HG03066 (cell line): ENCODE measurements around the gene KHK.

Source experiments
- ATAC-seq: cut with Tn5 transposase; IDR thresholded peaks from one replicate; pipeline ENCODE4 v1.9.1; 2021; ENCODE audit warnings: low read depth; ENCODE audit not compliant: unreplicated experiment

KHK gene

GRCh38 chr2:27125104-27125503 is 38.5 kb downstream of the KHK start:
- ATAC-seq, result no peak

GRCh38 chr2:27126252-27126710 is 39.7 kb downstream of the KHK start:
- no peak for ATAC-seq

GRCh38 chr2:27127883-27128667 is 41.5 kb downstream of the KHK start:
- no peak for ATAC-seq

DNA sequence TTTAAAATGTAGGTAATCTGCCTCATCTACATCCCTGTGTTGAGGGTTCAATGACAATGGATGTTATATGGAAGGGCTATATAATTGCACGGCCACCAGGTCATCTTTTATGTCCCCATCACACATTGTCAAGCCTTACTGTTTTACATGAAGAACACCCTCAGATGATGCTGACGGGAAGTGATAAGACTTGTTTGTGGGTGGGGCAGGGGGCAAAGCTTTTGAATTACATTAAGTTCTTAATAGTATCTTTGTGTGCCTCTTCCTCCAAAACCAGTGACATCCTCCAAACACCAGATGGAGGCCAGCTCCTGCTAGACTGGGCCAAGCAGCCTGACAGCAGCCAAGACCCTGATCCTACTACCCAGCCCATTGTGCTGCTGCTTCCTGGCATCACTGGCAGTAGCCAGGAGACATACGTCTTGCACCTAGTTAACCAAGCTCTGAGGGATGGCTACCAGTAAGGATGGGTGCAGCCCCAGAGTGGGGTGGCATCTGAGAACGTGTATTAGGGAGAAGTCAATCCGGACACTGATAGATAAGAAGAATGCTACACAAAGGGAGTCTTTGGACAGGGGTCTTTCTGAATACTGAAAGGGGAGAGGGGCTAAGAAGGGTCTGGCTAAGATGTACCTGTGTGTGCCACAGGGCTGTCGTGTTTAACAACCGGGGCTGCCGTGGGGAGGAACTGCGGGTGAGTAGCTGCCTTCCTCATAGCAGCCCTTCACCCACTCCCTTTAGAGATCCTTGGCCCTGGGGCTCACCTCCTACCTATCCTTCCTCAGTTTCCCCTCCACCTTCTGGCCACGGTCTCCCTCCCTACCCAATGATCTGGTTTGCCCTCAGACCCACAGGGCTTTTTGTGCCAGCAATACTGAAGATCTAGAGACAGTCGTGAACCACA is 42.3 kb downstream of the KHK start:
- no peak for ATAC-seq

GRCh38 chr2:27130396-27130795 is 43.8 kb downstream of the KHK start:
- no peak for ATAC-seq

DNA sequence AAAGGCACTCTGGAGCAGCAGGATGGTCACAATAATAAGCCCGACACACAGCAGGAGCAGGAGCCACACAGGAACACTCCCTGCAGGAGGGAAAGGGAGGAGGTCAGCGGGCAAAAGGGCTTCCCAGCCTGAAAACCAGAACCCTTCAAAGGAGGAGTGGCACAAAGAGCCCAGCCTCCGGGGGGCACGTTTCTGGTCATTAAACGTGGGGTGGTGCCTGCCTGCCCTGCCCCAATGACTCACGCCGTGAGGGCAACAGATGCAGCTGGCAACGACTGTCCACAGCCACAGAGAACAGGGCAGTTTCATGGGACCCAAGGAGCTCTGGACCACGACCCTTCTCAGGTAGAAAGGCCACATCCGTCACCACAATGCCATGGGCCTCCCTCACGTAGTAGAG is 44.9 kb downstream of the KHK start:
- no peak for ATAC-seq

GRCh38 chr2:27133195-27133875 is 46.8 kb downstream of the KHK start:
- no peak for ATAC-seq

- peak; percentile 82 for ATAC-seq
Measured at GRCh38 chr2:27133905-27134780, 47.6 kb downstream of the KHK start, which contains the start of gene PREB. TSS of gene PREB (minus strand) at chr2:27134636. CDS start at chr2:27134421, 215 bp downstream.

DNA sequence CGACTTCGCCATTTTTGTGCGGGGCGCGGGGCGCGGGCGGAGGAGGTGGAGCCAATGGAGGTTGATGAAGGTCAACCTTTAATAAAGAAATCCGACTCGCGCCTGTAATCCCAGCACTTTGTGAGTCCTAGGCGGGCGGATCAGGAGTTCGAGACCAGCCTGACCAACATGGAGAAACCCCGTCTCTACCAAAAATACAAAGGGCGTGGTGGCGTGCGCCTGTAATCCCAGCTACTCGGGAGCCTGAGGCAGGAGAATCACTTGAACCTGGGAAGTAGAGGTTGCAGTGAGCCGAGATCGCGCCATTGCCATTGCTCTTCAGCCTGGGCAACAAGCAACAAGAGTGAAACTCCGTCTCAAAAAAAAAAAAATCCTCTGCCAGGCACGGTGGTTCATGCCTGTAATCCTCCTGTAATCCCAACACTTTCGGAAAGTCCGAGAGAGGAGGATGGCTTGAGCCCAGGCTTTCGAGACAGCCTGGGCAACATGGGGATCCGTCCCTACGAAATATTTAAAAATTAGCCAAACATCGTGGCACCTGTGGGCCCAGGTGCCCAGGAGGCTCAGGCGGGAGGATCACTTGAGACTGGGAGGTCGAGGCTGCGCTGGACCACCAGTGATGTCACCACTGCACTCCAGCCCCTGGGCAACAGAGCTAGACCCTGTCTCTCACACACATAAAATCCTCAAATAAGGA is 48.4 kb downstream of the KHK start:
- no peak for ATAC-seq

DNA sequence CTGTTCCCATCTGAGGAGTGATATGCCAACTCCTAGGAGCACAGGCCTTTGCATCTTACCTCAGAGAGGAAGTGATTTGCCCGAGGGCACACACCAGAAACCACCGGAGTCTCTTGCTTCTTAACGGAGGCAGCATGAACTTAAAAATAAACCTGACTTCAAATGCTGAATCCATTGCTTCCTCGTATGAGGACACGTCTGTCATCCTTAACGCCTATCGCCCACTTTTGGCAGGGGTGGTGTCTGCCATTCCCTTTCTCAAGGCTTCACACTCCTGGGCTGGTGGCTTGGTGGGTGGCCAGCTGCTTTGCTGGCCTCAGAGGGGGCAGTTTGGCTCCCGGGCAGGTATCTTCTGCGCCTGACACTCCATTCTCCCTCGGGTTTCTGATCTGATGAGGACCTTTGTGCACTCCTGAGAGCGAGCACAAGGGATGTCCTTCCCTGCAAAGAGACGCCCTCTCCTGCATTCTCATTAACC is 48.9 kb downstream of the KHK start:
- ATAC-seq, result no peak

DNA sequence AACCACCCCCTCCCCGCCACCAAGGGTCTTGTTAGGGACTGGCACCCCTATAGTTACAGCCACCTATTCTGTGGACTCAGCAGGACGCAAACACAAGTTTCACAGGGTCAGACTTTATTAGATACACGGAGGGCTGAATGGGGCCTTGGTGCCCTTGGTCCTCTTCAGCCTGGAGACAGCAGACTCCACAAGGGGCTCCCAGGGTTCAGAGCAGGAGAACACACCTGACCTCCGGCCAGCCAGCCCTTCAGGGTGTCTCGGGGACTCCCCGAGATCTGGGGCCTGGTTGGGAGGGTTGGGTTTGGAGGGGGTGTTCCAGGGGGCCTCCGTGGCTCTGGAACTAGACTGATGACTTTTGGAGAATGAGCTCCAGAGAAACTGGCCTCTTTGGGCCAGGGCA is 50.2 kb downstream of the KHK start:
- ATAC-seq, result no peak

GRCh38 chr2:27137322-27137935 is 50.9 kb downstream of the KHK start:
- ATAC-seq, result no peak

DNA sequence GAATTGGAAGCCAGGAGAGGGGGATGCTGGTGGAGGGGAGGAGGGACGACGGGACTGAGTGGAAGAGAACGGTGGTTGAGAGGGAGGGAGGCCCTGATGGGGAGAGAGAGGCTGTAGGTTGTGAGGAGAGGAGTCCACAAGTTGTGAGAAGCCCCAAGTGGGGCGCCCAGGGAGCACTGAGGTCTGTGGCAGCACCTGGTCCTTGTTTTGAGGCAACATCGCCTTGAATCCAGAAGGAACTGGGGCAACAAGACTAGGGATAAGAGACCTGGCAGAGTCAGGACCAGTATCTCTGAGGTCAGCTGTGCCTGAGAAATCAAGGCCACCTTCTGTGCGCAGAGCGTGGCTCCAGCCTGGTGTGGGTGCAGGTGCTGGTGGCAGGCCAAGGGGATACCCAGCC is 51.5 kb downstream of the KHK start:
- ATAC-seq, result no peak

DNA sequence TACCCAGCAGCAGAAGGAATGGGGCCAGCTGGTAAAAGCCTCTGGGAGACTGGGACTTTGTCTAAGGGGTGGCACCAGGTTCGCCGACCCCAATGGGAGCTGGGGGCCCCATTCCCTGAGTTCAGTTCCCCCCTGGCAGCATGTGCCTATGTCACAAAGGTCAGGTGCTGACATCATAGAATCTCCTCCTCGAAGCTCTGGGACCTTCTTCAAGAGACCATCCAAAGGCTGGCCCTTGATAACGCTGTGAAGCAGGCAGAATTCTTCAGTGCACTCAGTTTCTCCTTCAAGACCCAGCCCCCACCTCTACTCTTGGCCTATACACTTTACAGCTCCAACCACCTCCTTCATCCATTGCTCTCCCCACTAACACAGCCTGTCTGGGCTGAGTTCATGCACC is 52.7 kb downstream of the KHK start, which contains the start of gene PRR30:
PRR30 (minus strand) TSS at position 101 of the 400 bp plus-strand sequence. CDS start 1,081 bp downstream, outside the sequence.
- ATAC-seq, result no peak

- no peak for ATAC-seq
Measured at GRCh38 chr2:27143285-27143684, 56.7 kb downstream of the KHK start.

DNA sequence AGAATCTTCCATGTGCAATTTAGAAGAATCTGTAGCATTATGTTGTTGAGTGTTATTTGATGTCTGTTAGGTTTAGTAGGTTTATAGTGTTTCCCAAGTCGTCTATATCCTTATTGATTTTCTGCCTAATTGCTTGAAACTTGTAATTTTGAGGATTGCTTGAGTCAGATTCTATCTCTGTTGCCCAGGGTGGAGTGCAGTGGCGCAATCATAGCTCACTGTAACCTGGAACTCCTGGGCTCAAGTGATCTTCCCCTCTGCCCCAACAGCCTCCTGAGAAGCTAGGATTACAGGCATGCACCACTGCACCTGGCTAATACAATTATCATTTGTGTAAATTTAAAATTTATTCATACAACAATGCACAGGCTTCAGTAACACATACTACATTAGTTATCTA is 59.1 kb downstream of the KHK start:
- ATAC-seq, result no peak

DNA sequence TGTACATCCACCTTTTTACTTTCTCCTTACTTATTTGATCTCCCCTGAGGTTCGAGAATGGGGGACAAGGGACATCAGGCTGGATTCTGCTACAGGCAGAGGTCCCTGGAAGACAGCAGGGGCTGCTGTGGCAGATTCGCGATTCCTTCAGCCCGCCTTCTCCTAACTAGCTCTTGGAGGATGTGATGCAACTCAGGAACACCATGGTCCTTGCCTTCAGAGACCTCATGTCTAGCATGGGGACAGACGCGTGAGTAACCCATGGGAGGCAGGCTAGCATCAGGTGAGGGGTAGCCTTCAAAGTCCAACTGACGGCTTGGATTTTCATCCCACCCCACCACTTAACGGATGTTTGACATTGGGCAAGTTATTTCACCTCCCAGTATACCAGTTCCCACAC is 61.4 kb downstream of the KHK start:
- no peak for ATAC-seq

- no peak for ATAC-seq
Measured at GRCh38 chr2:27148801-27149439, 62.3 kb downstream of the KHK start, which contains the start of gene TCF23. TSS of gene TCF23 (plus strand) at chr2:27149004. CDS start at chr2:27149134, 130 bp downstream.
